ENCODE data around the gene TMEM106C.
A peak's percentile ranks its signal among the peaks of the same experiment; 100 is the strongest.
"Not testable (repeated sequence)": the region's sequence is repeated elsewhere in the genome, so short reads cannot be mapped to it uniquely, and the experiment has no call there.

TMEM106C gene

GRCh38 chr12:47949441-47950341 is 13.7 kb upstream of the TMEM106C start:
- DNase-seq (ENCODE audit: low spot score): peak; percentile 92

DNA sequence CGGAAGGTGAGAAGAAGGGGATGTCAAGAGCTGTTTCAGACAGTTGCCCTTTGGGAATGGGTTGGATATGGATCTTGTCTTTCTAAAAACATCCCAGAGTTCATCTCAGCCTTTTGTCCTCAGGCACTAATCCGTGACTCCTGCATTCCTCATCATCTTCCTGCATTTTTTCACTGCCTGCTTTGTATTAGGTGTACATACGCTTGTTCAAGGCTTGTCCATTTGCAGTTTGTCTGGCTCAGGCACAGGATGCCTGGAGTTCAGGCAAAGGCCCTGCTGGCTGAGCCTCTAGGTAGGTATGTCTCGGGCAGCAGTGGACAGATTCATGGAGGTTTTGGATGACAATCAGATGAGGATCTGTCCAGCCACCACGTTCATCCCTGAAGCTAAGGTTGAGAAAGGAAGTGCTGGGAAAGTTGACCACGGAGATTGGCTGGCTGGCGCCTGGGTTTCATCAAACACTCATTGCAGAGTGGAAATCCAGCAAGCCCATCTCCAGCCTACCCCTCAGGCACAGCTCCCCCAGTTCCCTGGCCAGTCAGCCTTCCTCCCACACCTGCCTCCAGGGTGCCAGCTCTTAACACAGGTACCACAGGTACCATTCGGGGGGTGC is 12.4 kb upstream of the TMEM106C start:
- no peak for DNase-seq (ENCODE audit: low spot score)

DNA sequence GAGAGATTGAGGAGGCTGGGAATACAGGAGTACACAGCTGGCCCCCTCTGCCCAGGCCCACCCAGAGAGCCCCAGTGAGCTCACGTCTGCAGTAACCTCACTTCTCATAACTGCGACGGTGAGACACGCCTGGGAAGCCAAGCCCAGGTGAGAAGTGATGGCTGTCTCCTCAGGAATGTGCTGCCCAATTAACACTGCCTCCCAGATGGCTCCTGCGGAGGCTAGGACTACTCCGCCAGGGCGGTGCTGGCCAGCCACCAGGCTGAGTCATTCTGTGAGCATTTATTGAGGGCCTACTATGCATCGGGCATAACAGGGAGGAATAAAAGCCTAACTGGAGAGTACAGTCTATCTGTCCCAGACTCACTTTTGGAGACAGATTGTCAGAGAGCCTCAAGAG is 9.3 kb upstream of the TMEM106C start:
- no peak for DNase-seq (ENCODE audit: low spot score)

DNA sequence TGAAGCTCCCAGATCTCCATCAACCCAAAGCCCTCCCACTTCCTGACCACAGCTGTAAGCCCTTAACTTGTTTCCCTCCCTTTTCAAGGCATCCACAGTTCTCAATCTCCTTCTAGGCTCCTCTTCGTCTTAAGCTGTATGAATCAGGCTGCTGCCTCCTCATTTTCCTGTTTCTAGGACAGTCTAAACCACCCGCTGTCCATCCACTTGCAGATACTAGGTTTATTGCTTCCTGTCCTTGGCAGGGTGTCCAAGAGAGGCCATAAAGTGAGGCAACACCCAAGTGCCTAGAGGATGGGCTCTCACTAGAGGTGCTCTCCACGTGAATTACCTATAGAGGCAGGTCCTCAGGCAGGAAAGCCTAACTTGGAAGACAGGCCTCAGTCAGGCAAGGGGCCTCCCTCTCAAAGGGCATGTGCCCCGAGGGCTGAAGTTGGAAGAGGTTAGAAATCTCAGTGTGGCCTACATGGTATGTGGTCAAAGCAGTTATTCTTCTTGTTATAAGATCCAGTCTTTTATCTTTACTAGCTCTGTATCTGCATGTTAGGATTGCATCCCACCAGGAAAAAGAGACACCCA is 8.8 kb upstream of the TMEM106C start:
- peak; percentile 62 for DNase-seq (ENCODE audit: low spot score)

DNA sequence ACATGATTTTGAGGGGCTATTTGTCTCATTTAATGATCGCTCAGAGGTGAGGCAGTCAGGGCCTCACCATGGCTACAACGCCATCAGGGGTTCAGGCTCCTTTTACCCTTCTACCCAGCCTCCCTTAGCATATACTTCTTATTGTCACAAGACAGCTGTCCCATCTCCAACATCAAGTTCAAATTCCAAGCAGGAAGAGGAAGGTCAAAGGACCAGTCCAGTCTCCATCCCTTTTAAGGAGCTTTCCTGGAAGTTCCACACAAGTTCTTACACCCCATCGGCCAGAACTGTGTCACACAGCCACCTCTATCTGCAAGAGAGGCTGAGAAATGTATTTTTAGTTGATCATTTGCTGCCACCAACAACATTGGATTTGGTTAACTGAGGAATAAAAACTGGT is 8.3 kb upstream of the TMEM106C start:
- DNase-seq (ENCODE audit: low spot score): no peak

DNA sequence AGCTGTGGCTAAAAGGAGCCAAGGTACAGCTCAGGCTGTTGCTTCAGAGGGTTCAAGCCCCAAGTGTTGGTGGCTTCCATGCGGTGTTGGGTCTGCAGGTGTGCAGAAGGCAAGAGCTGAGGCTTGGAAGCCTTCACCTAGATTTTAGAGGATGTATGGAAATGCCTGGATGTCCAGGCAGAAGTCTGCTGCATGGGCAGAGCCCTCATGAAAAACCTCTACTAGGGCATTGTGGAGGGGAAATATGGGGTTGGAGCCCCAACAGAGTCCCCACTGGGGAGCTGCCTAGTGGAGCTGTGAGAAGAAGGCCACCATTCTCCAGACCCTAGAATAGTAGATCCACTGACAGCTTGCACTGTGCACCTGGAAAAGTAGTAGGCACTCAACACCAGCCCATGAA is 5.7 kb upstream of the TMEM106C start:
- DNase-seq (ENCODE audit: low spot score): not testable (repeated sequence)

DNA sequence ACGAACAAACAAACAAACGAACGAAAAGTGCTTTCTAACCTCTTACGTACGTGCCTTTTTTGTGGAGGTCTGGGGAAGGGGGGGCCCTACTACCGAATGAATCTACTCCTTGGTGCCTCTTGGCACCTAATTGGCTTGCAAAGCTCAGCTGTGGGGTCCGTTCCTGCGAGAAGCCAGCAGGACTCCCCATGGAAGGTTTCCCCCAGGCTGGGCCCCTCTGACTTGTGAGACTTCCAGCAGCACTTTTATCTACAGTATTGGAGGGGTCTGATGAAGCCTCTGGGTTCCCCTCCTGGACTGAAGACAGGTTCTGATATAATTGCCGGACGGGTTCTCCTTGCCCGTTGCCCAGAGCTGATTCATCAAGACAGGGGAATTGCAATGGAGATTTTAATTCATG is 1.2 kb upstream of the TMEM106C start:
- no peak for DNase-seq (ENCODE audit: low spot score)

GRCh38 chr12:47964106-47964728 is 821 bp downstream of the TMEM106C start:
- no peak for DNase-seq (ENCODE audit: low spot score)

DNA sequence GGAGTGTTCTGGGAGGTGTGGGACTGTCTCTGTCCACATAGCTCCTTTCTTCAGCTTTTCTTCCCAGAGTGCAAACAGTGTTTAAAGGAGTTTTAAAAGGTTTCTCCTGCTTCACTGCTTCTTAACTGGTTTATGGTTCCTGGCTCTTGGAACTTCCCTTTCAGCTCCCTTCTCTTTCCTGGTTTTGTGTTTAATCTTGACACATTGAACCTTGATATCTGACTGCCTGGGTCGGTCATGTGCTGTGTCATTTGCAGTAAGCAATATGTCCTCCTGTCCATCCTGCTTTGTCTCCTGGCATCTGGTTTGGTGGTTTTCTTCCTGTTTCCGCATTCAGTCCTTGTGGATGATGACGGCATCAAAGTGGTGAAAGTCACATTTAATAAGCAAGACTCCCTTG is 2.2 kb downstream of the TMEM106C start:
- DNase-seq (ENCODE audit: low spot score): no peak

- DNase-seq (ENCODE audit: low spot score): no peak
Measured at GRCh38 chr12:47967461-47968321, 4.3 kb downstream of the TMEM106C start.

GRCh38 chr12:47969845-47970244 is 6.4 kb downstream of the TMEM106C start:
- no peak for DNase-seq (ENCODE audit: low spot score)

DNA sequence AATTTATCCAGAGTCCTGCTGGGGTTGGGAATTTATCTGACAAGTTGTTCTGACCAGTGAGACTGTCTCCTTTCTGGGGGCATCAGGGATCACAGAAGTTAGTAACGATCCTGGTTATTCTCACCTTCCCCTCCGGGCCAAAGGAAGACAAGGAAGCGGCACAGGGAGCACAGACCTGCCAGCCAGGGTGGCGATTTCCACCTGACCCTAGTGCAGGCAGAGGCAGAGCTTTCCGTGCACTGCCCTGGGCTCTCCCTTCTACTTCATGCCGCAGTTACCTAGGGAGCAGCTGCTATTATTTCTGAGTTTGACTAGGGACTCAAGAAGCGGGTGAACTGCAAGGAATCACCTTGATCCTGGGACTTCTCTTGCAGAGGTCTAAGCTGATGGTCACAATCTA is 7.4 kb downstream of the TMEM106C start:
- DNase-seq (ENCODE audit: low spot score): no peak

DNA sequence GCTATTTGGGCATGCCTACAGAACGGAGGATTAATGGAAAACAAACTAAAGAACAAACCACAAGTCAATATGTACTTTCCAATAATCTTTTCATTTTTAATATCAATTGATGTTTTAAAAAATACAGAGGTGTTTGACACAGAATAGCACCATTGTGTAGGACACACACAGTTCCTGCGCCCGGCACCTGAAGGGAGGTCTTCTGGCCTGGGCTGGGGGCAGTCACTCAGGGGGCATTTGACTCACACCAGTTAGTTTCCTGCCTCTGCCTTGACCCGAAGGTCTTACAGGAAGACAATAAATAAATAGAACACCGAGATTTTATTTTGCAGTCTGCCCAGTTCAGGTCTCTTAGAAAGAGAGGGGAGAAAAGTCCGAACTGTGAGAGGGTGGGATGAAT is 9.5 kb downstream of the TMEM106C start:
- DNase-seq (ENCODE audit: low spot score): no peak

DNA sequence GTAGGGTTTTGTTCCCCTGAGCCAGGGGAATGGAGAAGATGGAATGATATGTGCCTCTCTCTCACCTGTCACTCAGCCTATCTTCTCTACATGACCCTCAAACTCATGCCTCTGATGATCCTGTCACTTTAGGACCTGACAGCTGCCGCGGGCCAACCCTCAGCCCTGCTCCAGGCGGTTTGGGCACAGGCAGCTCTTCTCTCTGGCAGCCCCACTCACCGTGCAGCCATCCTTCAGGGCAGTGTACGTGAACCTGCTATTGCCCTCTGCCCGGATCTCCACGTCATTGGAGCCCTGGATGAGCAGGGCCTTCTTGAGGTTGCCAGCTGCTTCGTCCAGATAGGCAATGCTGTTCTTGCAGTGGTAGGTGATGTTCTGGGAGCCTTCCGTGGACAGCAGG is 10.5 kb downstream of the TMEM106C start:
- DNase-seq (ENCODE audit: low spot score): no peak

DNA sequence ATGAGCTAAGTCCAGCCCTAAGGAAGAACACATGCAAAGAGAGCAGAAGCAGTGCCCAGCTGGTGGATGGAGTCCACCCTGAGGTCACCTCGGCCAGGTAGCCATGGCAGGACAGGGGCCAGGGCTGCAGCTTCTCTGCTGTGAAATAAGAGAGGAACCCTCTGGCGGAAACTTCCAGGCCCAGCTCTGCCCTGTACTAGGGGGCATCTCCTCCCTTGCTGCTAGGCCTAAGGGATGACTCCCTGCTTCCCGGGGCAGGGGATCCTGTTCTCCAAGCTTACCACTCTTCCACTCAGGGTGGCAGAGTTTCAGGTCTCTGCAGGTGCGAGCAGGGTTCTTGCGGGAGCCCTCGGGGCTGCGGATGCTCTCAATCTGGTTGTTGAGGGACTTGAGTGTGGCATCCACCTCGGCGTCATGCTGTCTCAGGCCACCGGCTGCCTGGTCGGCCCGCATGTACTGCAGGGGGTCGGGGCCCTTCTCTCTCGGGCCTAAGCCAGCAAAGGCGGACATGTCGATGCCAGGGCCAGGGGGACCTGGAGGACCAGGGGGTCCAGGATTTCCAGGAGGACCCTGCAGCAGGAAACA is 11.7 kb downstream of the TMEM106C start:
- DNase-seq (ENCODE audit: low spot score): no peak

DNA sequence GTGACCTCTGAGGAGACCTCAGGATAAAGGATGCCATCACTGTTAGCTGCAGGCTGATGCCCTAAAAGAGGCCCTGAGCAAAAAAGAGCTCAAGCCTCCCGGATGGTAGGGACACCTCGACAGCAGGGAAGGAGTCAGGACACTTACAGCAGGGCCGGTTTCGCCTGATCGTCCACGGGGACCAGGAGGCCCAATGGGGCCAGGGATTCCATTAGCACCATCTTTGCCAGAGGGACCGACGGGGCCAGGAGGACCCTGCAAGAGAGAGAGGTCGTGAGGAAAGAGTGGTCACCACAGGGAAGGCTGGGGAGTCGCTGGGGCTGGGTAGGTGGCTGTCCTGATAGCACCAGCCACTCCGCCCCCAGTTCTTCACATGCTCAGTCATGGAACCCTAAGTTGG is 12.4 kb downstream of the TMEM106C start:
- no peak for DNase-seq (ENCODE audit: low spot score)

- DNase-seq (ENCODE audit: low spot score): no peak
Measured at GRCh38 chr12:47977046-47977771, 13.8 kb downstream of the TMEM106C start.

DNA sequence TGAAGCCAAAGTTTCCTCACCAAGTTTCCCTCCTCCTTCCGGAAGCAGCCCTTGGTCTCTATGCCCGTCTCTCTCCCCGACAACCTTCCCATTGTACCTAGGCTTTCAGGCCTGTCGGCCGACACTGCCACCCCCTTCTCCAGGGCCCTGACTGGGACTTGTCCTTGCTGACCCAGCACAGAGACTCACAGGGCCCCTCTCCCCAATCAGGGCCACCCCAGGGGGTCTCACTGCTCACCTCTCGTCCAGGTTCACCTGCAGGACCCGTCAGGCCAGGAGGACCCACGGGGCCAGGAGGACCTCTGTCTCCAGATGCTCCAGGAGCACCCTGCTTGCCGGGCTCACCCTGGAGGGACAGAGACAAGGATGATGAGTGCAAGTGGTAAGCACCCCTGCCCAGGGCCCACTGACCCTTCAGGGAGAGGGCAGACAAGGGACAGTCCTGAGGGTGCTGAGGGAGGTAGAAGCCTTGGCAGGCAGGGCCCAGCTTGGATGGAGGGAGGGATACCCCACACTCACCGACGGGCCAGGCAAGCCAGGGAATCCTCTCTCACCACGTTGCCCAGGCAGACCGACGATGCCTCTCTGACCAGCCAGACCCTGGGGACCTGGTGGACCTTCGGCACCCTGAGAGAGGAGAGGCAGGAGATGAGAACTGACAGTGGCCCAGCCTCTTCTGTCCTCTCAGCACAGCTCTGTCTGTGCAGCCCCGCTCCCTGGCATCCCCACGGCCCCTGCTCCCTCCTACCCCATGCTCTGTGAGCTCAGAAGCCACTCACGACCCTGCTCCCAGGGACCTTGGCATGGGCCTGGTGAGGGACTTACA is 14.6 kb downstream of the TMEM106C start:
- no peak for DNase-seq (ENCODE audit: low spot score)

- no peak for DNase-seq (ENCODE audit: low spot score)
Measured at GRCh38 chr12:47978598-47978873, 15.1 kb downstream of the TMEM106C start.

DNA sequence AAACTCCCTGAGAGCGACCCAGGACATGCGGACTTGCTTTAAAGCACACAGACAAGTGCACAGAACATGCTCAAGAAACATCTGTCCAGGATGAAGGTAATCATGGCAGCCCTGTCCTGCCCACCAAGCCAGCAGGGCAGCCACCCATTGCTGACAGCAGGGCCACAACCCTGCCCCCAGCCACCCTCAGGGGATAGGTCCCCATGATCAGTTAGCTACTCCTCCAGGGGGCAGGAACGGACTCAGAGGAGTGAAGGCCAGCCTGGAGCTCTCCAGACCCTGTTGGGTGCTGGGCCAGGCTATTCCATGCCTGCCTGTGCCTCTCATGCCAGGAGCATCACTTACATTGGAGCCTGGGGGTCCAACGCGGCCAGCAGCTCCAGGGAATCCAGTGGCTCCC is 15.8 kb downstream of the TMEM106C start:
- DNase-seq (ENCODE audit: low spot score): no peak

Measured in HuH-7 (cell line).